SK-N-SH (cell line): ENCODE measurements around the gene LPAR1. TPM values are rescaled to one million over a fixed set of nuclear protein-coding genes. Genes with fewer than 3 reads are reported as not detected.

Experiments
- CTCF ChIA-PET: fragments of 300-600, 350-600 bp; formaldehyde crosslinking; extraction: SDS; loops from one replicate; lab custom pipeline; 2021; lab: Yijun Ruan, JAX
- POLR2A ChIA-PET: fragments of 350-600 bp; sonication (Branson Sonifier 250); formaldehyde crosslinking; extraction: SDS; loops from one replicate; lab custom pipeline; 2020; ENCODE audit warnings: antibody characterized with exemption, inconsistent platforms; lab: Yijun Ruan, JAX
- DNase-seq: peaks from one replicate; pipeline ENCODE4 v3.0.0; 2012
- H2AFZ ChIP-seq: fragments of 200-600 bp; sonication (generic); 2 replicates; pipeline ENCODE4 v1.8.1; 2016; ENCODE audit warnings: antibody characterized with exemption, mild to moderate bottlenecking, low read depth
- H3F3A ChIP-seq: fragments of 200-600 bp; sonication (generic); replicated peaks from 2 replicates; pipeline ENCODE3; 2016; ENCODE audit warnings: antibody characterized with exemption, mild to moderate bottlenecking; ENCODE audit not compliant: insufficient read depth
- H3K27ac ChIP-seq, 2 experiments: fragments of 200-500 bp in 1 of 2; fragments of 200-600 bp in 1 of 2; sonication (Bioruptor generic) in 1 of 2; sonication (generic), shearing (Covaris generic) in 1 of 2; 2 replicates each; pipeline versions ENCODE4 v1.5.1 to v1.6.1; 2014 to 2016; ENCODE audit warnings: low read depth in 2 of 2, inconsistent platforms in 1 of 2, low read length in 1 of 2, mild to moderate bottlenecking in 1 of 2, mixed read lengths in 1 of 2
- H3K27me3 ChIP-seq: fragments of 200-600 bp; sonication (generic), shearing (Covaris generic); 2 replicates; pipeline ENCODE4 v1.6.1; 2016; ENCODE audit warnings: mixed run types; ENCODE audit not compliant: insufficient read depth
- H3K36me3 ChIP-seq, 2 experiments: fragments of 200-500 bp in 1 of 2; fragments of 200-600 bp in 1 of 2; sonication (Bioruptor generic) in 1 of 2; sonication (generic) in 1 of 2; replicated peaks in 1 of 2; 2 replicates each; pipeline versions ENCODE3 to v1.5.1; 2014 to 2016; ENCODE audit warnings: low read length in 1 of 2, mild to moderate bottlenecking in 1 of 2; ENCODE audit not compliant: insufficient read depth in 2 of 2, control insufficient read depth in 1 of 2
- H3K4me1 ChIP-seq, 2 experiments: fragments of 200-500 bp in 1 of 2; fragments of 200-600 bp in 1 of 2; sonication (Bioruptor generic) in 1 of 2; sonication (generic), shearing (Covaris generic) in 1 of 2; 2 replicates each; pipeline versions ENCODE4 v1.5.1 to v1.6.1; 2014 to 2016; ENCODE audit warnings: low read depth in 1 of 2, low read length in 1 of 2, mixed run types in 1 of 2; ENCODE audit not compliant: insufficient read depth in 2 of 2, control insufficient read depth in 1 of 2
- H3K4me2 ChIP-seq: fragments of 200-600 bp; sonication (generic), shearing (Covaris generic); 2 replicates; pipeline ENCODE4 v1.6.1; 2017; ENCODE audit warnings: mixed run types
- H3K4me3 ChIP-seq, 2 experiments: fragments of 200-500 bp in 1 of 2; fragments of 200-600 bp in 1 of 2; sonication (Bioruptor generic) in 1 of 2; sonication (generic), shearing (Covaris generic) in 1 of 2; 2 replicates each; pipeline versions ENCODE4 v1.5.1 to v1.8.1; 2014 to 2016; ENCODE audit warnings: low read depth in 2 of 2, inconsistent platforms in 1 of 2, low read length in 1 of 2, mild to moderate bottlenecking in 1 of 2, mixed read lengths in 1 of 2, moderate library complexity in 1 of 2
- H3K79me2 ChIP-seq: fragments of 200-600 bp; sonication (generic); 2 replicates; pipeline ENCODE4 v1.8.1; 2017; ENCODE audit warnings: mild to moderate bottlenecking; ENCODE audit not compliant: insufficient read depth
- H3K9ac ChIP-seq: fragments of 200-600 bp; sonication (generic); 2 replicates; pipeline ENCODE4 v1.6.1; 2017; ENCODE audit warnings: mixed run types
- H3K9me2 ChIP-seq: fragments of 200-600 bp; sonication (generic); 2 replicates; pipeline ENCODE4 v1.6.1; 2017; ENCODE audit warnings: mixed run types
- H3K9me3 ChIP-seq: fragments of 200-600 bp; sonication (generic); 2 replicates; pipeline ENCODE4 v1.6.1; 2017; ENCODE audit warnings: mixed run types, mild to moderate bottlenecking, moderate library complexity
- H4K20me1 ChIP-seq: fragments of 200-600 bp; sonication (generic); 2 replicates; pipeline ENCODE4 v1.6.1; 2017; ENCODE audit warnings: mild to moderate bottlenecking, mixed run types; ENCODE audit not compliant: insufficient read depth
- CHD2 ChIP-seq: fragments of 150-350 bp; IDR thresholded peaks from 2 replicates; pipeline ENCODE4 v1.6.1; 2018; ENCODE audit warnings: low read length; ENCODE audit not compliant: partially characterized antibody
- ELF1 ChIP-seq: IDR thresholded peaks from 2 replicates; pipeline ENCODE4 v1.4.0; 2012
- EP300 ChIP-seq, 2 experiments: IDR thresholded peaks; 2 replicates each; pipeline versions ENCODE4 v1.4.0 to v1.6.1; 2012; ENCODE audit warnings: borderline replicate concordance in 1 of 2, low read depth in 1 of 2, low read length in 1 of 2
- EZH2phosphoT487 ChIP-seq: fragments of 200-600 bp; sonication (generic); IDR thresholded peaks from 2 replicates; pipeline ENCODE4 v1.6.1; 2017; ENCODE audit warnings: low read depth, mixed run types, mild to moderate bottlenecking, antibody characterized with exemption, moderate library complexity, borderline replicate concordance
- FOSL2 ChIP-seq: IDR thresholded peaks from 2 replicates; pipeline ENCODE4 v1.4.0; 2012; ENCODE audit warnings: low read depth, mild to moderate bottlenecking, moderate library complexity, borderline replicate concordance
- GABPA ChIP-seq: IDR thresholded peaks from 2 replicates; pipeline ENCODE4 v1.4.0; 2012; ENCODE audit warnings: low read depth, mild to moderate bottlenecking
- MXI1 ChIP-seq: IDR thresholded peaks from 2 replicates; pipeline ENCODE4 v1.6.1; 2012; ENCODE audit warnings: mild to moderate bottlenecking, low read depth, low read length, improper control_type of control experiment
- NRF1 ChIP-seq: IDR thresholded peaks from 2 replicates; pipeline ENCODE4 v1.6.1; 2012; ENCODE audit warnings: low read depth, mild to moderate bottlenecking, low read length
- POLR2AphosphoS5 ChIP-seq: IDR thresholded peaks from 2 replicates; pipeline ENCODE4 v1.6.1; 2012; ENCODE audit warnings: low read depth, low read length
- TAF1 ChIP-seq: IDR thresholded peaks from 2 replicates; pipeline ENCODE4 v1.6.1; 2012; ENCODE audit warnings: low read depth, mild to moderate bottlenecking, low read length, moderate library complexity, borderline replicate concordance
- TCF12 ChIP-seq: IDR thresholded peaks from 2 replicates; pipeline ENCODE4 v1.4.0; 2012
- ZBTB33 ChIP-seq: IDR thresholded peaks from 2 replicates; pipeline ENCODE4 v1.4.0; 2012; ENCODE audit warnings: low read depth, borderline replicate concordance
- polyA plus RNA-seq, 3 experiments: library from polyadenylated mRNA; depleted of rRNA; stranded (reverse); fragments of >200 nt; gene quantifications; 2 replicates each; pipeline ENCODE4 v1.2.3, GENCODE V29; 2012
- TF ChIP-seq, protein P1 (sequence below): fragments of 200-600 bp; sonication (generic); IDR thresholded peaks from 2 replicates; pipeline ENCODE4 v1.6.1; 2017; ENCODE audit warnings: antibody characterized with exemption, mild to moderate bottlenecking, moderate library complexity
- TF ChIP-seq, protein P2 (sequence below): IDR thresholded peaks from 2 replicates; pipeline ENCODE4; 2012
- TF ChIP-seq, protein P3 (sequence below): fragments of 150-350 bp; IDR thresholded peaks from 2 replicates; pipeline ENCODE4 v1.6.1; 2016; ENCODE audit warnings: mild to moderate bottlenecking, low read depth, low read length
- TF ChIP-seq, protein P4 (sequence below): fragments of 150-350 bp; IDR thresholded peaks from 2 replicates; pipeline ENCODE4 v1.6.1; 2017; ENCODE audit warnings: antibody characterized with exemption, low read length, low read depth, borderline replicate concordance

LPAR1 gene
- polyA plus RNA-seq, 1 of the 3 experiments (the other 2 are of a cell fraction): 9.4 TPM

DNA sequence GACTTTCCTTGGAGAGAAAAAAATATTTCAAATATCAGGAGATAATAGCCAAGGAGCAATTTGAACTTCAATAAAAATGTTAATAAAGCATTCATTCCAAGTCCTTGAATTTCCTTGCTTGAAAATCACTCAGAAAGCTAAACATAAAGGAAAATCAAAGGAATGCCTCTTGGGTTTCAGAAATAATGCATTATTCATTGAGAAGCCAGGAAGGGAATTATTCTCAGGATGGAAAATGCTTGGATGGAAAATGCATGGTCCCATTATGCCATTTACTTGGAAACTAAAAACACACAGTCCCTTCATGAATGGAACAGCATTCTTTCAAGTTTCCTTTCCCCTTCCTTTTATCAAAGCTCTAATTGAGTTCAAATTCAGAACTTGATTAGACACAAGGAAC lies 160.9 kb downstream of the LPAR1 start:
- H3K36me3 ChIP-seq: no peaks in the 10 kb centered on the region
- H3K79me2 ChIP-seq: no peaks in the 10 kb centered on the region
- CTCF ChIA-PET: no interaction called here
- DNase-seq: no peak
- H3K27ac ChIP-seq: no peak overlapping the region
- no peaks in the 10 kb centered on the region for H3K9me2 ChIP-seq
- H3K4me1 ChIP-seq: peaks cover 0 to 2% of the 10 kb centered on the region in 2 experiments; a peak in 1 of 4 replicates
- H3F3A ChIP-seq: no peaks in the 10 kb centered on the region
- no peak overlapping the region for H2AFZ ChIP-seq
- no peaks in the 10 kb centered on the region for H3K27me3 ChIP-seq
- H3K9me3 ChIP-seq: no peaks in the 10 kb centered on the region
- no peaks in the 10 kb centered on the region for H4K20me1 ChIP-seq
- H3K4me3 ChIP-seq: no peak overlapping the region
- no peak overlapping the region for H3K4me2 ChIP-seq
- TF ChIP-seq, protein P1, sequence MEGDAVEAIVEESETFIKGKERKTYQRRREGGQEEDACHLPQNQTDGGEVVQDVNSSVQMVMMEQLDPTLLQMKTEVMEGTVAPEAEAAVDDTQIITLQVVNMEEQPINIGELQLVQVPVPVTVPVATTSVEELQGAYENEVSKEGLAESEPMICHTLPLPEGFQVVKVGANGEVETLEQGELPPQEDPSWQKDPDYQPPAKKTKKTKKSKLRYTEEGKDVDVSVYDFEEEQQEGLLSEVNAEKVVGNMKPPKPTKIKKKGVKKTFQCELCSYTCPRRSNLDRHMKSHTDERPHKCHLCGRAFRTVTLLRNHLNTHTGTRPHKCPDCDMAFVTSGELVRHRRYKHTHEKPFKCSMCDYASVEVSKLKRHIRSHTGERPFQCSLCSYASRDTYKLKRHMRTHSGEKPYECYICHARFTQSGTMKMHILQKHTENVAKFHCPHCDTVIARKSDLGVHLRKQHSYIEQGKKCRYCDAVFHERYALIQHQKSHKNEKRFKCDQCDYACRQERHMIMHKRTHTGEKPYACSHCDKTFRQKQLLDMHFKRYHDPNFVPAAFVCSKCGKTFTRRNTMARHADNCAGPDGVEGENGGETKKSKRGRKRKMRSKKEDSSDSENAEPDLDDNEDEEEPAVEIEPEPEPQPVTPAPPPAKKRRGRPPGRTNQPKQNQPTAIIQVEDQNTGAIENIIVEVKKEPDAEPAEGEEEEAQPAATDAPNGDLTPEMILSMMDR: no peak
- no peak for TF ChIP-seq TAF1
- TF ChIP-seq TCF12: no peak
- no peak for TF ChIP-seq EP300 (IDR thresholded peaks at IDR 0.05; ENCODE audit: borderline replicate concordance in 1 of 2, low read depth in 1 of 2, low read length in 1 of 2)
- TF ChIP-seq, protein P2, sequence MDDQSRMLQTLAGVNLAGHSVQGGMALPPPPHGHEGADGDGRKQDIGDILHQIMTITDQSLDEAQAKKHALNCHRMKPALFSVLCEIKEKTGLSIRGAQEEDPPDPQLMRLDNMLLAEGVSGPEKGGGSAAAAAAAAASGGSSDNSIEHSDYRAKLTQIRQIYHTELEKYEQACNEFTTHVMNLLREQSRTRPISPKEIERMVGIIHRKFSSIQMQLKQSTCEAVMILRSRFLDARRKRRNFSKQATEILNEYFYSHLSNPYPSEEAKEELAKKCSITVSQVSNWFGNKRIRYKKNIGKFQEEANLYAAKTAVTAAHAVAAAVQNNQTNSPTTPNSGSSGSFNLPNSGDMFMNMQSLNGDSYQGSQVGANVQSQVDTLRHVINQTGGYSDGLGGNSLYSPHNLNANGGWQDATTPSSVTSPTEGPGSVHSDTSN: no peak
- TF ChIP-seq, protein P3, sequence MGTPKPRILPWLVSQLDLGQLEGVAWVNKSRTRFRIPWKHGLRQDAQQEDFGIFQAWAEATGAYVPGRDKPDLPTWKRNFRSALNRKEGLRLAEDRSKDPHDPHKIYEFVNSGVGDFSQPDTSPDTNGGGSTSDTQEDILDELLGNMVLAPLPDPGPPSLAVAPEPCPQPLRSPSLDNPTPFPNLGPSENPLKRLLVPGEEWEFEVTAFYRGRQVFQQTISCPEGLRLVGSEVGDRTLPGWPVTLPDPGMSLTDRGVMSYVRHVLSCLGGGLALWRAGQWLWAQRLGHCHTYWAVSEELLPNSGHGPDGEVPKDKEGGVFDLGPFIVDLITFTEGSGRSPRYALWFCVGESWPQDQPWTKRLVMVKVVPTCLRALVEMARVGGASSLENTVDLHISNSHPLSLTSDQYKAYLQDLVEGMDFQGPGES: no peak
- TF ChIP-seq EZH2phosphoT487: no peak
- TF ChIP-seq, protein P4, sequence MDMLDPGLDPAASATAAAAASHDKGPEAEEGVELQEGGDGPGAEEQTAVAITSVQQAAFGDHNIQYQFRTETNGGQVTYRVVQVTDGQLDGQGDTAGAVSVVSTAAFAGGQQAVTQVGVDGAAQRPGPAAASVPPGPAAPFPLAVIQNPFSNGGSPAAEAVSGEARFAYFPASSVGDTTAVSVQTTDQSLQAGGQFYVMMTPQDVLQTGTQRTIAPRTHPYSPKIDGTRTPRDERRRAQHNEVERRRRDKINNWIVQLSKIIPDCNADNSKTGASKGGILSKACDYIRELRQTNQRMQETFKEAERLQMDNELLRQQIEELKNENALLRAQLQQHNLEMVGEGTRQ: no peak
- TF ChIP-seq NRF1: no peak
- no peak for TF ChIP-seq MXI1
- TF ChIP-seq CHD2: no peak
- no peak for TF ChIP-seq FOSL2
- TF ChIP-seq ELF1: no peak
- TF ChIP-seq ZBTB33: no peak
- TF ChIP-seq POLR2AphosphoS5: no peak
- no peak for TF ChIP-seq GABPA
- no peak overlapping the region for H3K9ac ChIP-seq
- POLR2A ChIA-PET: no interaction called here
